Activated CD4-positive, alpha-beta T cell treated with anti-CD3 and anti-CD28 coated beads, Interleukin-2, amount 10 ng/mL, durations not matched to agents 24 days and 14 days (primary cell): ENCODE data around the gene TRAPPC10. TPM values are rescaled to one million over a fixed set of nuclear protein-coding genes. Genes with fewer than 3 reads are reported as not detected.
A peak's percentile ranks its signal among the peaks of the same experiment; 100 is the strongest.
"Not testable (repeated sequence)": the region's sequence is repeated elsewhere in the genome, so short reads cannot be mapped to it uniquely, and the experiment has no call there.

ENCODE experiments used
- DNase-seq: peaks from one replicate; pipeline ENCODE4 v3.0.0; 2022
- H3K27ac Mint-ChIP-seq: one replicate; pipeline ENCODE4 v1.8.0; 2022; ENCODE audit warnings: mild to moderate bottlenecking, mixed read lengths
- H3K27me3 Mint-ChIP-seq: one replicate; pipeline ENCODE4 v1.8.0; 2022; ENCODE audit warnings: mixed read lengths
- H3K36me3 Mint-ChIP-seq: one replicate; pipeline ENCODE4 v1.8.0; 2022; ENCODE audit warnings: low read depth, mild to moderate bottlenecking, mixed read lengths
- H3K4me1 Mint-ChIP-seq: one replicate; pipeline ENCODE4 v1.8.0; 2021; ENCODE audit warnings: mixed read lengths
- H3K4me3 Mint-ChIP-seq: one replicate; pipeline ENCODE4 v1.8.0; 2022; ENCODE audit warnings: mild to moderate bottlenecking, moderate library complexity, mixed read lengths
- H3K9me3 Mint-ChIP-seq: one replicate; pipeline ENCODE4 v1.8.0; 2021; ENCODE audit warnings: mixed read lengths
- intact Hi-C: fragments of 100-400 bp; cut with micrococcal nuclease; formaldehyde crosslinking; loops from one replicate; pipeline ENCODE4 v1.15.1; 2023
- total RNA-seq: library from RNA; stranded (reverse); gene quantifications from 2 replicates; pipeline ENCODE4 v1.2.3, GENCODE V29; 2022

The TRAPPC10 gene
- total RNA-seq, 1 donor from 2014 or later, result 75.0 TPM

DNA sequence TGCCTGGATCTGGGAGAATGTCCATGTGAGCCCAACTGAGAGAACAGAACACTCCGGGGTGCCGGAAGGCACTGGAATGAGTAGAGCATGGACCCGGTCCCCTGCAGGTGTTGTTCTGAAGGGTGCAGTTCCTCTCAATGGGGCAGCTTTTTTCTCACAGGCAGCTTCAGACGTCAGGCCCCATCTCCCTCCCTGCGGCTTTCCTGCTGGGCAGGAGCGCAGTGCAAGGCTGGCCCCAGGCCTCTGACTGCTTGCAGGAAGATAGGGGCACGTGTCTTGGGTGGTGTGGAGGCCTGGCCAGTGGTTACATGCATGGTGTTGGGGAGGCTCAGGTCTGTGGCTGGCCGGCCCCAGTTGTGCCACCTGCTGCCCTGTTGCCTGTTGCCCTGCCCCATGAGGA is 131.9 kb downstream of the TRAPPC10 start:
- H3K9me3 Mint-ChIP-seq, H3K4me1 Mint-ChIP-seq, H3K27ac Mint-ChIP-seq, H3K27me3 Mint-ChIP-seq, H3K36me3 Mint-ChIP-seq, DNase-seq, intact Hi-C loops, H3K4me3 Mint-ChIP-seq: not testable (repeated sequence)

DNA sequence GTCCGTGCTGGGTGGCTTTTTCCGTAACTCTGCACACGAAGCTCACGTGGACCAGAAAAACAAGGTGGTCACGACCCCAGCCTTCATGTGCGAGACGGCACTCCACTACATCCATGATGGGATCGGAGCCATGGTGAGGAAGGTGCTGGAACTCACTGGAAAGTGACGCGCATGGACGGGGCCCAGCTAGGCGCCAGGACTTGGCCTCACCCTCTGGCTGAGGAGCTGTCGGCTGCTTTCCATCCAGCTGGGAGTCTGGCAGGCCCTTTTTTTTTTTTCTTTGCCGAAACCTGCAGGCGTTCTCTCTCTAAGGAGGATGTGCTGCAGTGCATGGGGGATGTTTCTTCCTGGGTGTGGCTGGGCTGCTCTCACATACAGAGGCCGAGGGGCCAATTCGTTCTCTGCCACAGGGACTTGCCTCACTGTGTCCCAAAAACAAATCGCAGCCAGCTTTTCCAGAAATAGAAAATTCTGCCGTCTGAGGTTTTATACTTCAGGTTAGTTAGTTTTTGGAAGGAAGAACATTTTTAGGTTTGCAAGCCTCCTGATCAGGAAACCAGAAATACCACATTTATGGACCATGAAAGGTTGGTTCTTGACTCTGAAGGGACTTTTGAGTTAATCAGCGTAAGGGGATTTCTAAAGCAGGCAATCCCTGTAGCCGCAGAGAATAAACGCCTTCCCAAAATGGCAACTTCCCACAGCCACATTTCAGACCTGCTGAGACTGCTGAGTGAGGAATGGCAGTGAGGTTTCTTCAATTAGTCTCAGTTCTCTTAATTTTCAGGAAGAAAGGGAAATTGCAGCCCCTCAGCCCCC is 132.9 kb downstream of the TRAPPC10 start:
- H3K27me3 Mint-ChIP-seq, intact Hi-C loops, DNase-seq, H3K27ac Mint-ChIP-seq, H3K4me1 Mint-ChIP-seq, H3K9me3 Mint-ChIP-seq, H3K4me3 Mint-ChIP-seq, H3K36me3 Mint-ChIP-seq: not testable (repeated sequence)

DNA sequence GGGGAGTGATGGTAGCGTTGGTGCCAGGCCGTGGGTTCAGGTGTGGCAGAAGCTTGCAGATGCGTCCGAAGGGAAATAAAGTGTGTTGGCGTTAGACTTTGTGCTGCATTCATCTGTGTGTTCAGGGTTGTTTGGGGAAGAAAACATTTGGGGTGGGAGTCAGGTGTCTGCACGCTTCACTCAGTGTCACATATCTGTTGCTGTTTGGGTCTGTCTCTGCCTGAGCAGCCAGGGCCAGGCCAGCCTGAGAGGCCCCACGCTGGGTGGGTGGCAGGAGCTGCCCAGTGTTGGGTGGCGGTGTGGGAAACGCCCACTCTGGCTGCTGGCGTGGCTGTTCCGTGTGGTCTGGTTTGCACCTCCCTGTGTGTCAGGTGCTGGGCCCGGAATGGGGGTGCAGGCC is 133.5 kb downstream of the TRAPPC10 start:
- H3K36me3 Mint-ChIP-seq, H3K27ac Mint-ChIP-seq, H3K4me1 Mint-ChIP-seq, H3K4me3 Mint-ChIP-seq, DNase-seq, H3K27me3 Mint-ChIP-seq, intact Hi-C loops, H3K9me3 Mint-ChIP-seq: not testable (repeated sequence)

DNA sequence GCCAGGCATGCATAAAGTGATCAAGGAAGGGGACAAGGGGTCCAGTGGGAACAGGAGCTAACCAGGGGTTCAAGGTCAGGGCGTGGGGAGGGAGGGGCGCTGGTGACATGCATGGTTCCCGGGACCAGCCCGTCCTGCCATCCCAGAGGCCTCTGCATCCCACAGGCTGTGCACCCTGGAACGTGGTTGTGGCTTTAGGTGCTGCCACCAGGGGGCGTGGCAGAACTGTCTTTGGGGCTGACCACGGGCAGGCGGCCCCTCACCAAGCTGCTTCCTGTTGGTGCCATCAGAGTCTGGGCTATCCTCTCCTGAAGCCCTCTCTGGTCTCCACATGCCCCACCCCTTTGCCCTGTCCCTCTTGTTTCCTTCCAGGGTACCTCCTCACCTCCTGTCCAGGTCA is 135.0 kb downstream of the TRAPPC10 start:
- DNase-seq, H3K4me3 Mint-ChIP-seq, H3K27me3 Mint-ChIP-seq, H3K36me3 Mint-ChIP-seq, H3K4me1 Mint-ChIP-seq, H3K27ac Mint-ChIP-seq, H3K9me3 Mint-ChIP-seq, intact Hi-C loops: not testable (repeated sequence)

DNA sequence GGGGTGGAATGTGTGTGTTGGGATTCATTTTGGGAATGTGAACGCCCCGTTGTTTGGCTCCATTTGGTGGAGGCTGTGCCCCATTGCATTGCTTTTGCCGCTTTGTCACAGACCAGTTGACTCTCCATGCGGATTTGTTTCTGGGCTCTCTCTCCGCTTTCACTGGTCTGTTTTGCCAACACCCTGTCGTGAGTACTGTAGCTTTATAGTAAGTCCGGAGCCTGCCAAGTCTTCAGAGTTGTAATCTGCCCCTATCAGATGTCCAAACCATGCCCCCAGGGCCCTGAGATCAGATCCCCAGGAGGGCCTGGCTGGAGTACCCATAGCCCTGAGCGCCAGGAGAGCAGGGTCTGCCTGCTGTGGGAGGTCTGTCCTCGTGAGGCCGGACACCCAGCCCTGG is 138.1 kb downstream of the TRAPPC10 start:
- H3K36me3 Mint-ChIP-seq, intact Hi-C loops, H3K9me3 Mint-ChIP-seq, DNase-seq, H3K27ac Mint-ChIP-seq, H3K4me1 Mint-ChIP-seq, H3K27me3 Mint-ChIP-seq, H3K4me3 Mint-ChIP-seq: not testable (repeated sequence)

DNA sequence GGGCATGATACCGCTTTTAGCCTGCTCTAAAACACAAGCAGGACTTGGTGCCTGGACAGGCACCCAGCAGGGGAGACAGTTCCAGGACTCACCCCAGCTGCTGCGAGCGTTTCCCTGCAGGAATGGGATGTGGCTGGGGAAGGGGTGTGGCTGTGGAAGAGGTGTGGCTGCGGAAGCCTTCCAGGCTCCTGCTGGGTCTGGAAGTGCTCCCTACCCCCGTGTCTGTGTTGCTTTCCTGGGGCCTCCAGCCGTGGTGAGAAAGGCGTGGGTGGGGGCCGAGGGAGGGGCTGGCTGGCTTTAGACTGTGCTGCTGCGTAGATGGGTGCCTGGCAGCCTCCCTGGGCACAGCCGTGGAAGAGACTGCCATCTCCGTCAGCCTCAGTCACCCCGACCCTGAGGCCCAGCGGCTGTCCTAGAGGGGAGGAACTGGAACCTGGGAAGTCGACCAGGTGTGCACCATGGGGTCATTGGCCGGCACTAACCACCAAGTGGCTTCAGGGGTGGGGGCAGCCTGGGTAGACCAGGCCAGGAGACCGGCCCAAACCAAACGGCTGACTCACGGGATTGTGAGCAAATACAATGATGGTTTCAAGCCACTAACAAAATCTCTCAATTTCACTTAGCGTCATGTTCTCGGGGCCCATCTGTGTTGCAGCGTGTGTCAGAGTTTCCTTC is 141.2 kb downstream of the TRAPPC10 start:
- H3K27ac Mint-ChIP-seq, H3K4me3 Mint-ChIP-seq, intact Hi-C loops, H3K36me3 Mint-ChIP-seq, H3K4me1 Mint-ChIP-seq, H3K27me3 Mint-ChIP-seq, H3K9me3 Mint-ChIP-seq, DNase-seq: not testable (repeated sequence)

DNA sequence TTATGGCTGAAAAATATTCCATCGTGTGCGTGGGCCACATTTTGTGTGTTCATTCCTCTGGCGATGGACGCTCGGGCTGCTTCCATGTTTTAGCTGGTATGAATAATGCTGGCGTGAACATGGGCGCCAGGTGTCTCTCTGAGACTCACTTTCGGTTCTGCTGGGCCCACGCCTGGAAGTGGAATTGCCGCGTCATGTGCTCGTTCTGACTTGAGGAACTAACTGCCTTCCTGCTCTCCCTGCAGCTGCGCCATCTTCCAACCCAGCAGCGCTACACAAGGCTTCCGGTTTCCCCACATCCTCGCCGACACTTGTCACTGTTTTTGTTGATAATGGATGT is 141.8 kb downstream of the TRAPPC10 start:
- intact Hi-C loops, H3K36me3 Mint-ChIP-seq, H3K27me3 Mint-ChIP-seq, H3K4me1 Mint-ChIP-seq, H3K27ac Mint-ChIP-seq, H3K9me3 Mint-ChIP-seq, H3K4me3 Mint-ChIP-seq: not testable (repeated sequence)
- DNase-seq, result peak; percentile 75

DNA sequence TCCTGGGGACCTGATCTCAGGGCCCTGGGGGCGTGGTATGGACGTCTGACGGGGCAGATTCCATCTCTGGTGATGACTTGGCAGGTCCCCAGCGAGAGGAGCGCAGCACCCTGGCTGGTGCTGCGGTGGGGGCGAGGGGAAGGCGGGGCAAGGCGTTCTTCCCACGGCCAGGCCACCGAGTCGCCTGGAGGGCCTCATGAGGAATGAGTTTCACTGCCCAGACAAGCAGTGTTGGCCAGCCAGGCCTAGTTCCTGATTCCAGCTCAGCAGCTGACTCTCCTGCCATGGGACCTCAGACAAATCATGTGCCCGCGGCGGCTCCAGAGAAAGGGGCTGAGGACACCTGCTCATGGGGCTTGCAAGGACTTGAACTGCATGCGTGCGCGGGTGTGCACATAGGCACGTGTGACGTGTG is 142.7 kb downstream of the TRAPPC10 start:
- H3K4me1 Mint-ChIP-seq, DNase-seq, H3K9me3 Mint-ChIP-seq, H3K27ac Mint-ChIP-seq, H3K27me3 Mint-ChIP-seq, H3K36me3 Mint-ChIP-seq, H3K4me3 Mint-ChIP-seq, intact Hi-C loops: not testable (repeated sequence)

DNA sequence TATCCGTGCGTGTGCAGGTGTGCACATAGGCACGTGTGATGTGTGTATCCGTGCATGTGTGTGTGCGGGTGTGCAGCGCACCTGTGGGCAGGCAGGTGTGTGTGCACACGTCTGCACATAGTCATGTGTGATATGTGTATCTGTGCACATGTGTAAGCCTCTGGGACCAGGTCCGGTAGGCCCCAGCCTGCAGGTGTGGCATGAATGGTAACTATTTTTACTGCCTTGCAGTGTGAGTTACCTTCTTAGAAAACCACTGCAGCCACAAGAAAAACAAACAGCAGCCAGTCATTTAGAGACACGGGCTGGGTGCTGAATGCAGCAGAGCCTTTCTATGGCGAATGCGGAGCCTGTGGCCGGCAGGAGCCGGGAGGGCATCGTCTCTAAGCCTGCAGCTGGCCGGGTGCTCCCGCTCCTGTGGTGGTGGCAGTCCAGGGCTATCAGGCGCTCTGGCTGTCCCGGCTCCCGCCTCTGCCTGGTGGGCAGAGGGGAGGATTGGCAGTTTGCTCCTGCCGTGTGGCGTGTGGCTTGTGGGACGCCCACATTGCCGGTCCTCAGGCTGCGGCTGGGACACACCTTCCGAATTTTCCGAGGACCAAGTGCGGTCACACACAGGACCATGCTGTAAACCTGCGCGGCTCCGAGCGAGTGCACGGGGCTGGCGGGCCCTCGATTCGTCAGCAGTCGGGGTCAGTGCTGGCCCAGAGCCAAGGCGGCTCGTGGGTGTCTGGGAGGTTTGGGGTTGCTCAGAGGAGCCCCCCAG is 143.3 kb downstream of the TRAPPC10 start:
- H3K36me3 Mint-ChIP-seq, DNase-seq, H3K27ac Mint-ChIP-seq, H3K4me3 Mint-ChIP-seq, intact Hi-C loops, H3K4me1 Mint-ChIP-seq, H3K27me3 Mint-ChIP-seq, H3K9me3 Mint-ChIP-seq: not testable (repeated sequence)

DNA sequence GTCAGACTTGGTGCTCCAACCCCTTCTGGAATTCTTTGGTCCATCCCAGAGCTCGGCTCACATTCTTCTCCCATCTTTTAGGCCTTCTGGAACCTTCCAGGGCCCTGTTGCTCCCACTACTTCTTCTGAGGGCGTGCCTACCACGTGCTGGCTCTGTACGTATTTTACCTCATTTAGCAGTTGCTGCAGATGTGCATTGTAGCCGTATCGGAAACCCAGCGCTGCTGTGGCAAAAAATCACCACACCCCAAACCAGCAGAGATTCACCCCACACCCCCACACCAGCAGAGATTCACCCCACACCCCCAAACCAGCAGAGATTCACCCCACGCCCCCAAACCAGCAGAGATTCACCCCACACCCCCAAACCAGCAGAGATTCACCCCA is 143.9 kb downstream of the TRAPPC10 start:
- H3K27me3 Mint-ChIP-seq, DNase-seq, H3K27ac Mint-ChIP-seq, intact Hi-C loops, H3K36me3 Mint-ChIP-seq, H3K9me3 Mint-ChIP-seq, H3K4me1 Mint-ChIP-seq, H3K4me3 Mint-ChIP-seq: not testable (repeated sequence)

Other genes starting within 250 kb of the TRAPPC10 start
- 59.2 and 59.5 TPM in 2 replicates for gene CSTB, start 236.0 kb upstream of the TRAPPC10 start, total RNA-seq
- 94.4 and 99.4 TPM in 2 replicates for gene RRP1, start 222.7 kb upstream of the TRAPPC10 start, total RNA-seq
- gene AGPAT3, start 147.1 kb upstream of the TRAPPC10 start, total RNA-seq, result 127 and 130 TPM in 2 replicates
- gene PWP2, start 95.1 kb downstream of the TRAPPC10 start, total RNA-seq, result 10.0 and 16.5 TPM in 2 replicates
- gene GATD3, start 121.4 kb downstream of the TRAPPC10 start, total RNA-seq, result 13.1 and 15.0 TPM in 2 replicates
- gene ICOSLG, start 228.6 kb downstream of the TRAPPC10 start, total RNA-seq, result 7.6 and 8.3 TPM in 2 replicates
- not detected in 2 replicates for gene DNMT3L, start 249.6 kb downstream of the TRAPPC10 start, total RNA-seq